Esophagus squamous epithelium (tissue), 4 donors: ENCODE data around the gene GALNT2.

Source experiments
- POLR2A ChIP-seq, 4 donors: fragments of 450-650 bp; IDR thresholded peaks; one replicate each; pipeline ENCODE4 v1.6.1; 2017; ENCODE audit warnings: antibody characterized with exemption in 4 of 4, mild to moderate bottlenecking in 4 of 4, moderate library complexity in 3 of 4
- TF ChIP-seq, protein P1 (sequence below), 6 experiments: fragments of 450-650 bp in 4 of 6; fragments of 200-600 bp in 2 of 6; sonication (generic) in 2 of 6; IDR thresholded peaks; one replicate each; pipeline ENCODE4 v1.5.1; 2016 to 2019; ENCODE audit warnings: antibody characterized with exemption in 6 of 6, mild to moderate bottlenecking in 4 of 6, moderate library complexity in 4 of 6

DNA sequence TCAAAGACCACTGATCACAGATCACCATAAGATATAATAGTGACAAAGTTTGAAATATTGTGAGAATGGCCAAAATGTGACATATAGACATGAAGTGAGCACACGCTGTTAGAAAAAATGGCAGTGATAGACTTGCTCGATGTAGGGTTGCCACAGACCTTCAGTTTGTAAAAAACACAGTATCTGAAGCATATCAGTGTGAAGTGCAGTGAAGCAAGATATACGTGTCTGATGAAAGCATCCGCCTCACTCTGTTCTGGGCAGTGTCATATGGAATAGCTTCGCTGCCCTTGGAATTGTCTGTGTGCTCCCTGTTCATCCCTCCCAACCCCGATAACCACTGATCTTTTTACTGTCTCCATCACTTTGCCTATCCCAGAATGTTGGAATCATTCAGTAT is 50.7 kb downstream of the GALNT2 start:
- TF ChIP-seq, protein P1, sequence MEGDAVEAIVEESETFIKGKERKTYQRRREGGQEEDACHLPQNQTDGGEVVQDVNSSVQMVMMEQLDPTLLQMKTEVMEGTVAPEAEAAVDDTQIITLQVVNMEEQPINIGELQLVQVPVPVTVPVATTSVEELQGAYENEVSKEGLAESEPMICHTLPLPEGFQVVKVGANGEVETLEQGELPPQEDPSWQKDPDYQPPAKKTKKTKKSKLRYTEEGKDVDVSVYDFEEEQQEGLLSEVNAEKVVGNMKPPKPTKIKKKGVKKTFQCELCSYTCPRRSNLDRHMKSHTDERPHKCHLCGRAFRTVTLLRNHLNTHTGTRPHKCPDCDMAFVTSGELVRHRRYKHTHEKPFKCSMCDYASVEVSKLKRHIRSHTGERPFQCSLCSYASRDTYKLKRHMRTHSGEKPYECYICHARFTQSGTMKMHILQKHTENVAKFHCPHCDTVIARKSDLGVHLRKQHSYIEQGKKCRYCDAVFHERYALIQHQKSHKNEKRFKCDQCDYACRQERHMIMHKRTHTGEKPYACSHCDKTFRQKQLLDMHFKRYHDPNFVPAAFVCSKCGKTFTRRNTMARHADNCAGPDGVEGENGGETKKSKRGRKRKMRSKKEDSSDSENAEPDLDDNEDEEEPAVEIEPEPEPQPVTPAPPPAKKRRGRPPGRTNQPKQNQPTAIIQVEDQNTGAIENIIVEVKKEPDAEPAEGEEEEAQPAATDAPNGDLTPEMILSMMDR (IDR thresholded peaks at IDR 0.05), result no peak
- no peak for TF ChIP-seq POLR2A (IDR thresholded peaks at IDR 0.05)
